Epithelial cell of esophagus (primary cell): ENCODE data around the gene TCP11L1.

ENCODE experiments used
- DNase-seq: peaks from one replicate; pipeline ENCODE4 v3.0.0; 2010; ENCODE audit warnings: low read depth
- H3K4me3 ChIP-seq: 2 replicates; pipeline ENCODE4 v1.5.1; 2011; ENCODE audit warnings: mild to moderate bottlenecking, low read length, control low read depth
- CTCF ChIP-seq: IDR thresholded peaks from 2 replicates; pipeline ENCODE4 v1.5.1; 2011; ENCODE audit warnings: low read depth, mild to moderate bottlenecking, low read length, control low read depth, inconsistent platforms; ENCODE audit not compliant: insufficient read depth; ENCODE audit errors: missing control alignments

The TCP11L1 gene

GRCh38 chr11:33057284-33057683 is 17.9 kb downstream of the TCP11L1 start:
- TF ChIP-seq CTCF: no peak
- no peak overlapping the region for H3K4me3 ChIP-seq
- no peak for DNase-seq

DNA sequence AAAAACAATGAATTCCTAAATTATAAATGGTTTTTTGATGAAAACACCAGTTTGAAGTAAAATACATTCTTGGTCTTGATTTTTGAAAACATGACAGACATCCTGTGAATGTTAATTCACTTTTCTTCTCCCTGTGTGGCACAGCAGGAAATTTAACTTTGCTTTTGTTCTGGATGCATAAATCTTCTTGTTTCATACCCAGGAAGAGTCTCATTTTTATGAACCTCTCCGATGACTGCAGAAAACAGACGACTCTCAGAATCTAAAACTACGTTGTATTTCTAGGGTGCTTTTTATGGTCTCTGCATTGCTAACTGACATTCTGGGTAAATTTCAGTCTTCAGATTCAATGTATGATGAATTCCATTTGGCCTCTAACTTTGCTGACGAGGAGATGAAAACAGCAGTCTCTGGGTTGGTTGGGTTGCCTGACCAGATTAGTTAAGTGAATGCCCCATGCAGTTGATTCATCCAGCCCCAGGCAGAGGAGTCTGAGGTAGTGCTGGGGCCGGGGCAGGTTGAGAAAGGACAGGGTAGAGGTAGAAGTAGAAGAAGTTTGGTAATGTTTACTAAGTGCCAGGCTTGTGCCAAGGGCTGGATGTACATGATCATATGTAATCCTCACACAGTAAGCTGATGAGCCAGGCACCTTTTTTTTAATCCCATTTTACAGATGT is 20.1 kb downstream of the TCP11L1 start:
- no peak for TF ChIP-seq CTCF
- H3K4me3 ChIP-seq: no peak overlapping the region
- DNase-seq: peak; percentile 91

GRCh38 chr11:33060271-33060670 is 20.9 kb downstream of the TCP11L1 start:
- TF ChIP-seq CTCF: no peak
- no peak for DNase-seq

DNA sequence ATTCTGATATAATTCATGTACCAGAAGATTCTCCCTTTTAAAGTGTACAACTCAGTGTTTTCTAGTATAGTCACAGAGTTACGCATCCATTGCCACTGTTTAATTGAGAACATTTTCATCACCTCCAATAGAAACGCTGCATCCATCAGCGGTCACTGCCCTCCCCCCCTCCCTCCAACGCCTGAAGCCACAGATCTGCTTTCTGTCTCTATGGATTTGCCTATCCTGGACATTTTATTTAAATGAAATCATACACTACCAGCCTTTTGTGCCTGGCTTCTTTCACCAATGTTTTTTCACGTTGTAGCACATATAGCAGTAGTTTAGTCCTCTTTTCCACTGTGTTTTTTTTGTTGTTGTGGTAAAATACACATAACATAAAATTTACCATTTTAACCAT is 22.8 kb downstream of the TCP11L1 start:
- DNase-seq: peak; percentile 41
- TF ChIP-seq CTCF: no peak
- no peak overlapping the region for H3K4me3 ChIP-seq

More at GRCh38 chr11:33060271-33060670, 20.9 kb downstream of the TCP11L1 start:
- H3K4me3 ChIP-seq: no peak overlapping the region

DNA sequence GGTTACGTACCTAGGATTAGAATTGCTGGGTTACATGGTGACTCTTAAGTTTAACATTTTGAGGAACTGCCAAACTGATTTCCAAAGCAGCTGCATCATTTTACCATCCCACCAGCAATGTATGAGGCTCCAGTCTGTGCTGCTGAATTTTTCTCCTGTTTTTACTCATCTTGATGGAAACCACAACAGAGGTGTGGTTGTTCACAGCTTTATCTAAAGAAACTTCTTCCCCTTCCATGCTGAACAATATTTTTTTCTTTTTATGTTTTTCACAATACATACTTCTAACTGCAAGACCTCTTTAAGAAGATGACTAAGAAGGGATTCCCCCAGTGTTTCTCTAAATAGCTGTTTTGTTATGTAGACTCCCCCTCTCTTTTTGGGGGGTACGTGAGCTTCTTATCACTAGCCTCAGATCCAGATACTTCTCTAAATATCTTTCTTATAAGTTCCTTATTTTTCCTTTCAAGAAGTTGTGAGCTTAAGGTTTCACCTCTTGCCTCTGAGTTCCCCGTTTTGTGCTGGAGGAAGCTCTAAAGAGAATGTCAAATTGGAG is 24.0 kb downstream of the TCP11L1 start:
- peak; percentile 24 for DNase-seq
- no peak overlapping the region for H3K4me3 ChIP-seq
- no peak for TF ChIP-seq CTCF

- peak; percentile 30 for DNase-seq
- no peak for TF ChIP-seq CTCF
- H3K4me3 ChIP-seq: no peak overlapping the region
These were observed 24.9 kb downstream of the TCP11L1 start for GRCh38 chr11:33064033-33064825.
